T-helper 17 cell (primary cell): ENCODE data around the gene TSKS. TPM values are rescaled to one million over a fixed set of nuclear protein-coding genes. Genes with fewer than 3 reads are reported as not detected.

Experiments used
- ATAC-seq: fragments of 150-1000 bp; cut with Tn5 transposase; 2 replicates; pipeline ENCODE4 v1.10.0; 2021; ENCODE audit warnings: mild to moderate bottlenecking, moderate library complexity
- DNase-seq, 3 donors: peaks; one replicate each; pipeline versions ENCODE4 v3.0.0 to v3.0.0-alpha.2; 2020 to 2021
- H3K9me3 ChIP-seq: one replicate; pipeline ENCODE4 v1.7.0; 2013; ENCODE audit warnings: low read length, mild to moderate bottlenecking; ENCODE audit not compliant: control insufficient read depth, poor library complexity, severe bottlenecking
- H3K27ac Mint-ChIP-seq: one replicate; pipeline ENCODE4 v1.8.0; 2022; ENCODE audit warnings: mild to moderate bottlenecking, moderate library complexity, mixed read lengths
- H3K27me3 Mint-ChIP-seq: one replicate; pipeline ENCODE4 v1.8.0; 2022; ENCODE audit warnings: mixed read lengths
- H3K36me3 Mint-ChIP-seq: one replicate; pipeline ENCODE4 v1.8.0; 2022; ENCODE audit warnings: low read depth, mixed read lengths
- H3K4me1 Mint-ChIP-seq: one replicate; pipeline ENCODE4 v1.8.0; 2022; ENCODE audit warnings: mild to moderate bottlenecking, mixed read lengths
- H3K4me3 Mint-ChIP-seq: one replicate; pipeline ENCODE4 v1.8.0; 2022; ENCODE audit warnings: mild to moderate bottlenecking, moderate library complexity, mixed read lengths
- total RNA-seq, 4 donors: library from RNA in 2 of 4; stranded (reverse) in 2 of 4; gene quantifications; one replicate each; pipeline ENCODE4 v1.2.3 and lab custom pipeline; 2022 to 2026

The TSKS gene
- total RNA-seq (1 to 10 TPM in 1 of 2 donors, under 1 TPM in 1; 0.87 to 1.9 TPM), total RNA-seq (lab: John Stamatoyannopoulos, UW) (0.81 to 0.98 reads per million in 2 donors)

DNA sequence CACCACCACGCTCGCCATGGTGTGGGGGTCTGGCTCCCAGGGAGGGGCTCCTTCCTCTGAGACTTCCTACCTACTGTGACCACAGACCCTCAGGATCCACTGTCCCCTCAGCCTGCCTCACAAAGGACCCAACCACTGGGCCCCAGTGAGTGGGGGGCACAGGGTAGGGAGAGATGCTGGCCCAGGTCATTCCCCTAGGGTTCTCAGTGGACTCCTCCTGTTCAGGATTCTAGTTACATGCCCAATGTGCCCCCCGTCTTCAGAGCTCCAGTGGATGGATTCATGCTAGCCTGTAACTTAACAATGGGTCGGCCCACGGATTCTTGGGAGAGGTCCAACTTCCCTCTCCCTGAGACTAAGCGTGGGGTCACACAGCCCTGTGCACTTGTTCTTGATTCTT, at the start of gene TSKS:
Gene TSKS, minus strand, starts transcription at position 77 of the 400 bp plus-strand sequence. Its CDS starts 59 bp downstream, at position 18.
- no peaks in the 10 kb centered on the region for H3K36me3 Mint-ChIP-seq
- no peaks in the 10 kb centered on the region for H3K9me3 ChIP-seq
- no peak within 1 kb of the TSS for H3K4me3 Mint-ChIP-seq
- H3K27ac Mint-ChIP-seq: peak within 1 kb of the TSS; percentile 85
- no peaks in the 10 kb centered on the region for H3K27me3 Mint-ChIP-seq
- H3K4me1 Mint-ChIP-seq: peaks cover 21% of the 10 kb centered on the region
- no peak for ATAC-seq
- DNase-seq: no peak

GRCh38 chr19:49812452-49812996, 49.4 kb upstream of the TSKS start:
- H3K4me1 Mint-ChIP-seq: peaks cover 40% of the 10 kb centered on the region
- H3K27me3 Mint-ChIP-seq: no peaks in the 10 kb centered on the region
- H3K36me3 Mint-ChIP-seq: no peaks in the 10 kb centered on the region
- ATAC-seq (no peak), DNase-seq (no peak)
- no peaks in the 10 kb centered on the region for H3K9me3 ChIP-seq
- H3K27ac Mint-ChIP-seq: peak overlapping the region; percentile 97
- peak overlapping the region; percentile 86 for H3K4me3 Mint-ChIP-seq

GRCh38 chr19:49811328-49811727, 48.2 kb upstream of the TSKS start:
- peaks cover under 1% of the 10 kb centered on the region for H3K36me3 Mint-ChIP-seq
- H3K4me3 Mint-ChIP-seq: peak overlapping the region; percentile 49
- DNase-seq (no peak), ATAC-seq (no peak)
- no peaks in the 10 kb centered on the region for H3K9me3 ChIP-seq
- H3K27ac Mint-ChIP-seq: peak overlapping the region; percentile 97
- H3K27me3 Mint-ChIP-seq: no peaks in the 10 kb centered on the region
- peaks cover 37% of the 10 kb centered on the region for H3K4me1 Mint-ChIP-seq

- Mint-ChIP-seq H3K4me1 (peaks cover 39% of the 10 kb centered on the region), H3K27ac (peak overlapping the region; percentile 88)
Measured at GRCh38 chr19:49809941-49810389, 46.9 kb upstream of the TSKS start.

GRCh38 chr19:49809160-49809940, 46.2 kb upstream of the TSKS start:
- Mint-ChIP-seq H3K27me3 (no peaks in the 10 kb centered on the region), H3K4me3 (peak overlapping the region; percentile 94), H3K4me1 (peaks cover 35% of the 10 kb centered on the region), H3K36me3 (peaks cover 3% of the 10 kb centered on the region), H3K27ac (peak overlapping the region; percentile 88)
- H3K9me3 ChIP-seq: no peaks in the 10 kb centered on the region
- peak; percentile 38 to 53 (median 46) for DNase-seq
- ATAC-seq: peak; percentile 28

More at GRCh38 chr19:49809941-49810389, 46.9 kb upstream of the TSKS start:
- Mint-ChIP-seq H3K4me3 (peak overlapping the region; percentile 94), H3K27me3 (no peaks in the 10 kb centered on the region), H3K36me3 (peaks cover 3% of the 10 kb centered on the region)
- DNase-seq (no peak), ATAC-seq (no peak)
- H3K9me3 ChIP-seq: no peaks in the 10 kb centered on the region

GRCh38 chr19:49808711-49809159, 45.6 kb upstream of the TSKS start:
- Mint-ChIP-seq H3K4me3 (peak overlapping the region; percentile 94), H3K36me3 (peaks cover 3% of the 10 kb centered on the region), H3K27ac (peak overlapping the region; percentile 88), H3K4me1 (peaks cover 32% of the 10 kb centered on the region), H3K27me3 (no peaks in the 10 kb centered on the region)
- peak; percentile 49 for ATAC-seq
- peak; percentile 82 to 91 (median 83) for DNase-seq
- H3K9me3 ChIP-seq: no peaks in the 10 kb centered on the region

- no peaks in the 10 kb centered on the region for H3K27me3 Mint-ChIP-seq
- peak overlapping the region; percentile 94 for H3K4me3 Mint-ChIP-seq
- no peak for DNase-seq
- peaks cover 29% of the 10 kb centered on the region for H3K4me1 Mint-ChIP-seq
- ATAC-seq: no peak
- peak overlapping the region; percentile 88 for H3K27ac Mint-ChIP-seq
- no peaks in the 10 kb centered on the region for H3K9me3 ChIP-seq
- peaks cover 3% of the 10 kb centered on the region for H3K36me3 Mint-ChIP-seq
Measured at GRCh38 chr19:49807904-49808675, 45.0 kb upstream of the TSKS start.

DNA sequence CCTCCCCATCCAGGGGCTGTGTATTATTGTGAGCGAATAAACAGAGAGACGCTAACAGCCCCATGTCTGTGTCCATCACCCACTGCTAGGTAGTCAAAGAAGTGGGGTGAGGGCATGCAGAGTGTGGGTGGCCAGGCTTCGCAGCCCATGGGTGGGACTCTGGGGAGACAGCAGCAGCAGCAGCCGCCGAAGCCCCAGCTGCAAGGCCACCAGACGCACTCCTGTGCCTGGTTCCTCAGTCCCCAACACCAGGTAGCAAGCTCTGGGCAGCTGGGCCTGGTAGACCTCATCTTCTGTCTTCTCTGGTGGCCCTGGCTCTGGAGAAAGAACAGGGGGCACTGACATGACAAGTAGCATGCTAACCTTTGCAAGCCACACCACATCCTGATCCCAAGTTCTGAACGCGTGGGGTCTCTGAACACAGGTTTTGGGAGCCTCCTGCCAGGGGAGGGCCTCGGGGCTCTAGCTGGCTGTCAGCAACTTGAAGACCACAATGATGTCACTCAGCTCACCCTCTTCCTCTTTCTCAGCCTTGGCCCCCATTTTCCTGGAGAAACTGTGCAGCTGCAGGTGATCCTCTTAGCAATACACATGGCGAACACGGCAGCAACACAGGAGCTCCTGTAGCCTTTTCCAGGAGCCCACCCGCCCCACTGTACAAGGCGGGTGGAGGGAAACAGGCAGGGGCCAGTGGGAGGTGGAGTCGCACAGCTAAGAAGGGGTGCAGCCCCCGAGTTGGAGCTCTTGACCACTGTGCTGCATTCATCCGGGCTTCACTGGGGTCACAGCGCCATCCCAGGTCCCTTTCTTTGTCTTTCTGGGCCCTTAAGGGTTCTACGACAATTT, 44.2 kb upstream of the TSKS start:
- Mint-ChIP-seq H3K4me3 (no peak overlapping the region), H3K4me1 (peaks cover 22% of the 10 kb centered on the region), H3K27ac (peak overlapping the region; percentile 88), H3K27me3 (no peaks in the 10 kb centered on the region), H3K36me3 (peaks cover 3% of the 10 kb centered on the region)
- no peaks in the 10 kb centered on the region for H3K9me3 ChIP-seq
- no peak for ATAC-seq
- no peak for DNase-seq

- H3K36me3 Mint-ChIP-seq: peaks cover 3% of the 10 kb centered on the region
- peaks cover 22% of the 10 kb centered on the region for H3K4me1 Mint-ChIP-seq
- no peak for DNase-seq
- H3K27me3 Mint-ChIP-seq: no peaks in the 10 kb centered on the region
- H3K27ac Mint-ChIP-seq: peak overlapping the region; percentile 14
- H3K4me3 Mint-ChIP-seq: no peak overlapping the region
- ATAC-seq: no peak
- H3K9me3 ChIP-seq: no peaks in the 10 kb centered on the region
Measured at GRCh38 chr19:49806620-49806959, 43.5 kb upstream of the TSKS start.

DNA sequence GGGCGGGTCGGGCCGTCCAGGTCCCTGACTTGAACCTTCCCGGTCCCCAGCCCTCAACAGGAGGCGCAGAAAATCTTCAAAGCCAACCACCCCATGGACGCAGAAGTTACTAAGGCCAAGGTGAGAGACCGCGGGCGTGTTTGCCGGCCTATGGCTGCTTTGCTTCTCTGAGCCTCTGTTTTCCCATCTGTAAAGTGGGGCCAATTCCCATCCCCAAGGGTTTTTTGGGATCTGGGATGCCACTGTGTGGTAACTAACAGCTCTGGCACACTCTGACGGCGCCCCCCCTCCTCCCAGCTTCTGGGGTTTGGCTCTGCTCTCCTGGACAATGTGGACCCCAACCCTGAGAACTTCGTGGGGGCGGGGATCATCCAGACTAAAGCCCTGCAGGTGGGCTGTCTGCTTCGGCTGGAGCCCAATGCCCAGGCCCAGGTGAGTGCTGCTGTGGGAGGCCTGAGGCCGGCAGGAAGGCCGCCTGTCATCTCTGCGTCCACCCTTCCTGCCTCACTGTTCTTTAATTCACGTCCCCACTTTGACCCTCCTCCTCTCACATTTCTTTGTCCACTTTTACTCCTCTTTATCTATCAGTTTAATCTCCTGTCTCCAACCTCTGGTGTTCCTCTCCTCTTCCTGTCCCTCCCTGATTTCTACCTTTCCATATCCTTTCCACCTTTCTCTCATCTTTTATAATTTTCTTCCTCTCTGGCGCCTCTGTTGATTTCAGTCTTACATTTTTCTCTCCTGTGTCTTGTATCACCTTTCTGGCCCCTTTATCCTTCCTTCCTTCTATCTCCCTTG, 42.9 kb upstream of the TSKS start:
- Mint-ChIP-seq H3K36me3 (peaks cover 3% of the 10 kb centered on the region), H3K27me3 (no peaks in the 10 kb centered on the region), H3K4me3 (no peak overlapping the region), H3K4me1 (peaks cover 20% of the 10 kb centered on the region), H3K27ac (peak overlapping the region; percentile 14)
- no peaks in the 10 kb centered on the region for H3K9me3 ChIP-seq
- ATAC-seq (no peak), DNase-seq (no peak)

- Mint-ChIP-seq H3K4me1 (peaks cover 5% of the 10 kb centered on the region), H3K27me3 (no peaks in the 10 kb centered on the region), H3K36me3 (peaks cover 3% of the 10 kb centered on the region), H3K27ac (no peak overlapping the region), H3K4me3 (no peak overlapping the region)
- H3K9me3 ChIP-seq: no peaks in the 10 kb centered on the region
- no peak for ATAC-seq
- DNase-seq: no peak
Measured at GRCh38 chr19:49803529-49803856, 40.4 kb upstream of the TSKS start.
